IMR-90 (cell line): ENCODE data around the gene MAT2A. TPM values are rescaled to one million over a fixed set of nuclear protein-coding genes. Genes with fewer than 3 reads are reported as not detected.

Experiments
- ATAC-seq: fragments of 200-7000 bp; cut with Tn5 transposase; 2 replicates; pipeline ENCODE4 v1.9.1; 2020; ENCODE audit warnings: low read depth, mild to moderate bottlenecking, moderate library complexity
- BruUV-seq: library from RNA; stranded (reverse); fragments of 400-500 nt; replicated peaks from 2 replicates; lab custom pipeline; 2021; lab: Mats Ljungman, UMichigan
- CTCF ChIA-PET: fragments of 300-600 bp; formaldehyde crosslinking; extraction: SDS; loops from one replicate; lab custom pipeline; 2021; ENCODE audit warnings: antibody characterized with exemption; lab: Yijun Ruan, JAX
- POLR2A ChIA-PET: fragments of 300-600 bp; sonication (Branson Sonifier 250); formaldehyde crosslinking; loops from one replicate; lab custom pipeline; 2022; ENCODE audit warnings: antibody characterized with exemption; ENCODE audit not compliant: unreplicated experiment; lab: Charles Lee
- DNase-seq: peaks from one replicate; pipeline ENCODE4 v3.0.0; 2013
- H2AFZ ChIP-seq: replicated peaks from 2 replicates; pipeline ENCODE3; 2013; ENCODE audit warnings: low read length, mild to moderate bottlenecking; ENCODE audit not compliant: poor library complexity
- H2AK5ac ChIP-seq: 2 replicates; pipeline ENCODE4 v1.6.1; 2013; ENCODE audit warnings: low read depth, low read length, inconsistent platforms
- H2AK9ac ChIP-seq: replicated peaks from 2 replicates; pipeline ENCODE3; 2013; ENCODE audit warnings: mild to moderate bottlenecking, low read depth, low read length, moderate library complexity; ENCODE audit not compliant: poor library complexity
- H2BK120ac ChIP-seq: 2 replicates; pipeline ENCODE4 v1.6.1; 2013; ENCODE audit warnings: low read depth, low read length, inconsistent platforms
- H2BK15ac ChIP-seq: 3 replicates; pipeline ENCODE4 v1.6.1; 2013; ENCODE audit warnings: low read depth, low read length, inconsistent platforms
- H2BK20ac ChIP-seq: 2 replicates; pipeline ENCODE4 v1.6.1; 2013; ENCODE audit warnings: low read depth, mild to moderate bottlenecking, inconsistent platforms, low read length, moderate library complexity
- H2BK5ac ChIP-seq: 2 replicates; pipeline ENCODE4 v1.6.1; 2013; ENCODE audit warnings: mild to moderate bottlenecking, low read depth, low read length, inconsistent platforms; ENCODE audit not compliant: poor library complexity, severe bottlenecking
- H3K14ac ChIP-seq: replicated peaks from 2 replicates; pipeline ENCODE4 v1.6.1; 2013; ENCODE audit warnings: low read depth, low read length, inconsistent platforms
- H3K18ac ChIP-seq: 2 replicates; pipeline ENCODE4 v1.6.1; 2013; ENCODE audit warnings: low read depth, low read length, control low read depth
- H3K23ac ChIP-seq: 2 replicates; pipeline ENCODE4 v1.6.1; 2013; ENCODE audit warnings: low read depth, low read length, inconsistent platforms
- H3K27ac ChIP-seq: 2 replicates; pipeline ENCODE4 v1.5.1; 2013; ENCODE audit warnings: mild to moderate bottlenecking, control low read depth, low read length; ENCODE audit not compliant: insufficient read depth
- H3K27me3 ChIP-seq: 2 replicates; pipeline ENCODE4 v1.6.1; 2013; ENCODE audit warnings: low read length; ENCODE audit not compliant: control insufficient read depth, insufficient read depth
- H3K36me3 ChIP-seq: 2 replicates; pipeline ENCODE4 v1.6.1; 2013; ENCODE audit warnings: low read length, mixed read lengths; ENCODE audit not compliant: control insufficient read depth, insufficient read depth
- H3K4ac ChIP-seq: 2 replicates; pipeline ENCODE4 v1.6.1; 2013; ENCODE audit warnings: low read depth, low read length, inconsistent platforms
- H3K4me1 ChIP-seq: 2 replicates; pipeline ENCODE4 v1.6.1; 2013; ENCODE audit warnings: low read length, mixed read lengths; ENCODE audit not compliant: control insufficient read depth, insufficient read depth
- H3K4me2 ChIP-seq: 2 replicates; pipeline ENCODE4 v1.6.1; 2013; ENCODE audit warnings: low read depth, mild to moderate bottlenecking, control low read depth, low read length, moderate library complexity
- H3K4me3 ChIP-seq: 2 replicates; pipeline ENCODE4 v1.5.1; 2013; ENCODE audit warnings: low read depth, mild to moderate bottlenecking, control low read depth, low read length, moderate library complexity; ENCODE audit not compliant: insufficient read depth
- H3K56ac ChIP-seq: 2 replicates; pipeline ENCODE4 v1.6.1; 2013; ENCODE audit warnings: low read length, inconsistent platforms; ENCODE audit not compliant: insufficient read depth; ENCODE audit errors: extremely low read depth
- H3K79me1 ChIP-seq, 2 experiments: 2 replicates each; pipeline ENCODE4 v1.6.1; 2013; ENCODE audit warnings: low read length in 2 of 2, inconsistent platforms in 1 of 2, low read depth in 1 of 2
- H3K9ac ChIP-seq: 2 replicates; pipeline ENCODE4 v1.6.1; 2013; ENCODE audit warnings: low read depth, low read length, control low read depth
- H3K9me1 ChIP-seq: 2 replicates; pipeline ENCODE4 v1.6.1; 2013; ENCODE audit warnings: low read length, inconsistent platforms; ENCODE audit not compliant: insufficient read depth
- H3K9me3 ChIP-seq: 2 replicates; pipeline ENCODE4 v1.6.1; 2013; ENCODE audit warnings: low read length; ENCODE audit not compliant: control insufficient read depth, insufficient read depth
- H4K20me1 ChIP-seq: 2 replicates; pipeline ENCODE4 v1.6.1; 2013; ENCODE audit warnings: low read length, inconsistent platforms; ENCODE audit not compliant: insufficient read depth
- H4K5ac ChIP-seq: 2 replicates; pipeline ENCODE4 v1.6.1; 2013; ENCODE audit warnings: mild to moderate bottlenecking, low read depth, low read length, control low read depth
- H4K8ac ChIP-seq, 2 experiments: 2 replicates each; pipeline ENCODE4 v1.6.1; 2013; ENCODE audit warnings: low read depth in 2 of 2, low read length in 2 of 2, control low read depth in 1 of 2, inconsistent platforms in 1 of 2
- H4K91ac ChIP-seq: 2 replicates; pipeline ENCODE4 v1.6.1; 2013; ENCODE audit warnings: low read depth, low read length, inconsistent platforms; ENCODE audit not compliant: insufficient read depth
- BHLHE40 ChIP-seq: fragments of 150-350 bp; IDR thresholded peaks from 2 replicates; pipeline ENCODE4 v1.6.1; 2016; ENCODE audit warnings: mild to moderate bottlenecking, low read depth, low read length
- CEBPB ChIP-seq: IDR thresholded peaks from 2 replicates; pipeline ENCODE4 v1.6.1; 2012; ENCODE audit warnings: low read depth, low read length, improper control_type of control experiment
- CHD1 ChIP-seq: IDR thresholded peaks from 2 replicates; pipeline ENCODE4 v1.6.1; 2012; ENCODE audit warnings: low read depth, low read length, improper control_type of control experiment
- FOS ChIP-seq: fragments of 150-350 bp; IDR thresholded peaks from 2 replicates; pipeline ENCODE4 v1.6.1; 2016; ENCODE audit warnings: low read depth, low read length
- MAFK ChIP-seq: IDR thresholded peaks from 2 replicates; pipeline ENCODE4 v1.6.1; 2012; ENCODE audit warnings: low read depth, low read length, improper control_type of control experiment
- MXI1 ChIP-seq: IDR thresholded peaks from 2 replicates; pipeline ENCODE4 v1.6.1; 2012; ENCODE audit warnings: low read depth, mild to moderate bottlenecking, low read length, moderate library complexity, borderline replicate concordance
- NFE2L2 ChIP-seq: fragments of 150-350 bp; IDR thresholded peaks from 2 replicates; pipeline ENCODE4 v1.6.1; 2016; ENCODE audit warnings: low read depth, mild to moderate bottlenecking, low read length
- POLR2A ChIP-seq: IDR thresholded peaks from 2 replicates; pipeline ENCODE4 v1.6.1; 2012; ENCODE audit warnings: mild to moderate bottlenecking, low read depth, low read length
- RAD21 ChIP-seq: IDR thresholded peaks from 2 replicates; pipeline ENCODE4 v1.6.1; 2012; ENCODE audit warnings: low read length, improper control_type of control experiment
- RCOR1 ChIP-seq: IDR thresholded peaks from 2 replicates; pipeline ENCODE4 v1.6.1; 2012; ENCODE audit warnings: mild to moderate bottlenecking, low read length, improper control_type of control experiment; ENCODE audit not compliant: insufficient replicate concordance
- RFX5 ChIP-seq: IDR thresholded peaks from 2 replicates; pipeline ENCODE4 v1.8.0; 2012; ENCODE audit warnings: low read depth, mild to moderate bottlenecking, low read length, moderate library complexity
- SMC3 ChIP-seq: fragments of 150-350 bp; IDR thresholded peaks from 2 replicates; pipeline ENCODE4 v1.6.1; 2016; ENCODE audit warnings: low read depth, mild to moderate bottlenecking, antibody characterized with exemption, low read length, moderate library complexity
- whole genome bisulfite sequencing, 2 experiments: methylation state at CpG; one replicate each; pipeline versions ENCODE4 v1.1.5 to v1.1.7; 2013; ENCODE audit warnings: missing lambda C conversion rate in 2 of 2; ENCODE audit not compliant: insufficient read length in 1 of 2; ENCODE audit errors: extremely low coverage in 2 of 2; 5-methylcytosine and 5-hydroxymethylcytosine counted together
- dilution Hi-C: fragments of 300-500 bp; cut with HindIII; formaldehyde crosslinking; loops from one replicate; pipeline ENCODE4 v1.14.3; 2018; ENCODE audit warnings: low sequenced_read_pairs; ENCODE audit not compliant: unreplicated experiment
- in situ Hi-C: fragments of 300-500 bp; cut with MboI; formaldehyde crosslinking; loops from 3 replicates; pipeline ENCODE4 v1.14.3; 2019; ENCODE audit warnings: low sequenced_read_pairs, inconsistent platforms, mixed read lengths
- intact Hi-C: fragments of 100-400 bp; cut with micrococcal nuclease; formaldehyde crosslinking; loops from 2 replicates; pipeline ENCODE4 v1.10.0; 2022
- polyA plus RNA-seq, 3 experiments: library from polyadenylated mRNA; depleted of rRNA; stranded (reverse); fragments of >200 nt; gene quantifications; 2 replicates each; pipeline ENCODE4 v1.2.3, GENCODE V29; 2012; ENCODE audit warnings: low replicate concordance in 1 of 3
- total RNA-seq: library from RNA; depleted of rRNA; stranded (reverse); fragments of >200 nt; gene quantifications from 2 replicates; pipeline ENCODE4 v1.2.3, GENCODE V29; 2012
- TF ChIP-seq, protein P1 (sequence below): fragments of 150-350 bp; IDR thresholded peaks from 2 replicates; pipeline ENCODE4 v1.6.1; 2017; ENCODE audit warnings: mild to moderate bottlenecking, antibody characterized with exemption, low read length, low read depth

Gene MAT2A
- total and polyA plus RNA-seq, 2 of the 4 experiments (the other 2 are of a cell fraction) = 94.1 to 223 TPM

DNA sequence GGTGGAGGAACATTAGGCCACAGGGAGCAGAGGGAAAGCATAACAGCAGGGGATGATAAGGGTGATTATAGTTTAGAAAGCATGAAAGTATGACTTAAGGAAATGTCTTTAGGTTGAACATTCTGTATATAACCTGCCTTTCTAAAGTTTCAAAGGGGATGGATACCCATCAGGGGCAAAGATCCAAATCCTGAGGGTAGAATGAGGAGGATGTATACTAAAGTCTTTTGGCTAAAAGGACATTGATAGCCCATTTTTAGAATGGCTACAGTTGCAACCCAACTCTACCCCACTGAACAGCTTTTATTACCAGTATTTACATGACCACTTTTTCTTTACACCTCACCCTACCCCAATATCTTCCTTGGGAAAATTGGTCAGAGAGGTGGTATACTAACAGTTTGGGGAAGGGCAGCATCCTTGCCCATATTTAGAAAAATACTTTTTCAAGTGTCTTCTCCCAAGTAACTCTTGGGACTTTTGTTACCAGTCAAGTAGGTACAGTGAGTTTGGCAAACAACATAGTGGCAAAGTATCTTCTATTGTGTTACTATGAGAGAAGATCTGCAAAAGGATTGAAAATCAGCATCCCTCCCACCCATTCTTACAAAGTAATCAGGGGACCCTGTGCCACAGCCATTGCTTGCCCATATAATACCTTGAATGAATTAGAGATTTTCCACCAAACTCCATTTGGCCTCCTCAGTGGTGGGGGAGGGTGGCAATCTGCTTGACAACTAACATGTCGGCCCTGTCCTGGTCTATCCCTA, 8.3 kb downstream of the MAT2A start:
- H3K4me2 ChIP-seq = no peak overlapping the region
- intact Hi-C loops = no loop called here

More for the DNA sequence above, 8.3 kb downstream of the MAT2A start:
- Histone ChIP-seq H4K91ac (no peak overlapping the region), H3K79me1 (peaks cover 12 to 56% of the 10 kb centered on the region in 2 experiments), H3K27ac (peak overlapping the region; percentile 19; the same call in 1 of the 2 replicates), H2AK5ac (no peak overlapping the region), H2AFZ (no peak overlapping the region), H2BK20ac (no peak overlapping the region), H3K14ac (no peak overlapping the region), H3K4me1 (peaks cover 22% of the 10 kb centered on the region), H4K5ac (no peak overlapping the region), H2AK9ac (no peak overlapping the region), H3K27me3 (no peaks in the 10 kb centered on the region), H2BK120ac (no peak overlapping the region), H3K56ac (no peak overlapping the region), H3K4ac (no peak overlapping the region), H3K9me1 (peaks cover 9% of the 10 kb centered on the region; the same call in 1 of the 2 replicates), H3K4me3 (no peak overlapping the region), H3K23ac (no peak overlapping the region), H2BK5ac (no peak overlapping the region), H3K9ac (no peak overlapping the region), H3K36me3 (peaks cover 41% of the 10 kb centered on the region), H4K8ac (no peak overlapping the region; a peak in 1 of 4 replicates), H3K9me3 (no peaks in the 10 kb centered on the region), H2BK15ac (no peak overlapping the region), H4K20me1 (peaks cover 42% of the 10 kb centered on the region), H3K18ac (no peak overlapping the region)
- ChIA-PET CTCF (interaction anchor here (0.7 to 1.3 kb wide), 2 partner anchors 9 to 414 kb away, joined by 3 to 5 read pairs; partner anchors contain the start of genes MAT2A and TCF7L1), POLR2A (interaction anchor here (1.0 to 1.3 kb wide), 3 partner anchors 40 to 128 kb away, joined by 3 to 5 read pairs (median 3); partner anchors contain the start of gene SH2D6)
- WGBS, 2 experiments = no CpG with 5 or more reads among the region's 1 CpG
- in situ Hi-C loops (no loop called here), dilution Hi-C loops (no loop called here)
- TF ChIP-seq RAD21 (no peak), MAFK (no peak), BHLHE40 (no peak), POLR2A (0 out of 2 replicates have a peak, but pooled peaks have one; percentile 34), RFX5 (peak; percentile 20; the same call in 1 of the 2 replicates), CEBPB (no peak), SMC3 (no peak), RCOR1 (no peak), MXI1 (no peak), CHD1 (no peak), NFE2L2 (no peak), FOS (no peak)
- TF ChIP-seq, protein P1, sequence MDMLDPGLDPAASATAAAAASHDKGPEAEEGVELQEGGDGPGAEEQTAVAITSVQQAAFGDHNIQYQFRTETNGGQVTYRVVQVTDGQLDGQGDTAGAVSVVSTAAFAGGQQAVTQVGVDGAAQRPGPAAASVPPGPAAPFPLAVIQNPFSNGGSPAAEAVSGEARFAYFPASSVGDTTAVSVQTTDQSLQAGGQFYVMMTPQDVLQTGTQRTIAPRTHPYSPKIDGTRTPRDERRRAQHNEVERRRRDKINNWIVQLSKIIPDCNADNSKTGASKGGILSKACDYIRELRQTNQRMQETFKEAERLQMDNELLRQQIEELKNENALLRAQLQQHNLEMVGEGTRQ = no peak
- no TSS peak for BruUV-seq
- DNase-seq (no peak), ATAC-seq (peak; percentile 2; the same call in 1 of the 2 replicates)
